HEK293T (cell line): Measurements from ENCODE around the gene PPP2R3A.

Source experiments
- FOXM1 ChIP-seq: fragments of 450-650 bp; IDR thresholded peaks from 2 replicates; pipeline ENCODE4 v1.6.1; 2017; ENCODE audit warnings: mild to moderate bottlenecking, borderline replicate concordance
- SP1 ChIP-seq: fragments of 450-650 bp; IDR thresholded peaks from 2 replicates; pipeline ENCODE4 v1.6.1; 2017

- TF ChIP-seq FOXM1 (no peak), SP1 (no peak)
Measured at GRCh38 chr3:135944831-135945230, 20.7 kb upstream of the PPP2R3A start.
